Peyer's patch (tissue), 4 donors: ENCODE results near the gene NAV2. TPM values are rescaled to one million over a fixed set of nuclear protein-coding genes. Genes with fewer than 3 reads are reported as not detected.

Source experiments
- DNase-seq, 3 donors: peaks; one replicate each; pipeline ENCODE4 v3.0.0-alpha.2; 2017 to 2019
- H3K27ac ChIP-seq, 4 donors: fragments of 200-600 bp; sonication (generic); one replicate each; pipeline ENCODE4 v1.5.1; 2016 to 2019
- H3K27me3 ChIP-seq, 2 donors: fragments of 200-600 bp; sonication (generic); one replicate each; pipeline ENCODE4 v1.5.1; 2019
- H3K36me3 ChIP-seq, 3 donors: fragments of 200-600 bp; sonication (generic); one replicate each; pipeline ENCODE4 v1.5.1; 2016 to 2019
- H3K4me1 ChIP-seq, 4 donors: fragments of 200-600 bp; sonication (generic); one replicate each; pipeline ENCODE4 v1.5.1; 2016 to 2019
- H3K4me3 ChIP-seq, 4 donors: fragments of 200-600 bp; sonication (generic); 1 replicate in 3 of 4; 2 replicates in 1 of 4; pipeline ENCODE4 v1.5.1; 2016 to 2019; ENCODE audit warnings: mild to moderate bottlenecking in 1 of 4
- H3K9me3 ChIP-seq, 4 donors: fragments of 200-600 bp; sonication (generic); one replicate each; pipeline ENCODE4 v1.5.1; 2016 to 2019; ENCODE audit warnings: mild to moderate bottlenecking in 1 of 4
- POLR2A ChIP-seq, 2 donors: fragments of 450-650 bp; IDR thresholded peaks; one replicate each; pipeline ENCODE4 v1.5.1; 2017; ENCODE audit warnings: antibody characterized with exemption in 2 of 2, mild to moderate bottlenecking in 2 of 2, moderate library complexity in 2 of 2
- small RNA-seq, 2 donors: library from RNA; depleted of rRNA; stranded (forward); fragments of <200 nt; gene quantifications; one replicate each; pipeline ENCODE3, GENCODE V24; 2016
- total RNA-seq, 4 donors: library from RNA; depleted of rRNA; stranded (reverse); fragments of >200 nt; gene quantifications; one replicate each; pipeline ENCODE4 v1.1.0, GENCODE V29; 2016
- TF ChIP-seq, protein P1 (sequence below), 6 experiments: fragments of 450-650 bp in 4 of 6; fragments of 200-600 bp in 2 of 6; sonication (generic) in 1 of 6; IDR thresholded peaks; one replicate each; pipeline ENCODE4 v1.5.1; 2017 to 2019; ENCODE audit warnings: antibody characterized with exemption in 6 of 6, mild to moderate bottlenecking in 3 of 6, moderate library complexity in 1 of 6

NAV2 gene
- total RNA-seq, 4 donors from 2014 or later = 6.0 to 48.7 (median 20.1) TPM

DNA sequence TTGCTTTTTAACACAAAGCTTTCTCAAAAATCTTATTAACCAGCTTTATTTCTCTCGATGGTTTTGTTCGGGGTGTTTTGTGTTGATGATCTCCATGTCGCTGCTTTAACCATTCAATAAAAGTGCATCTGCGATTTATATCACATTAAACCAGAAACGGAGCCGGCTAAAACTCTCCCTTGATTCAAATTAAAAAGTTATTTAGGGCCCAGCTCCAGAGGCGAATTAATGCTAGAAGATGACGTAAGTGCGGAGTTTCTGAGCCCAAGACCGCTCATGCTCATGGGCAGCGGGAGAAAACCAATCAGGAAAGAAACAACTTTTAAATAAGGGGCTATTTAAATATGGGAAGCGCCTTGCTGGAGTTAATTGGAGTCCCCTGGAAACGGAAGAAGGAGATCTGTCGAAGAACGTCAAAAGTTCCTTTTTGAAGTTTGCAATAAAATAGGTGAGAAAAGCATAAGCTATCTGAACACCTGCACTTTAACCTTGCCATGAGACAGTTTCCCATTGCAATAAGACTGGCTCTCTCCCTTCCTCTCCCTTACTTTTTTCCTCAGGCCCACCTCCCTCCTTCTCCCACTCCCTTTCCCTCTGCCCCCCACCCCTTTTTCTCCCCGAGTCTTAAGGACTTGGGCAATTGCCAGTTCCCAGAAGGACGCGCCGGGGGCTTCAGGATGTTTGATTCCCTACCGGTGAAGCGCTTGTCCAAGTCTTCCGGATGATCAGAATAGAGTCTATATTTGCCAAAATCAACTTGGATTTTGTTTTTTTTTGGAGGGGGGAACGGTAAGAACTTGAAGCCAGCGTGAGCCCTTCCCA is 449.5 kb downstream of the NAV2 start:
- H3K27ac ChIP-seq = no peak overlapping the region
- TF ChIP-seq POLR2A (IDR thresholded peaks at IDR 0.05) = no peak
- TF ChIP-seq, protein P1, sequence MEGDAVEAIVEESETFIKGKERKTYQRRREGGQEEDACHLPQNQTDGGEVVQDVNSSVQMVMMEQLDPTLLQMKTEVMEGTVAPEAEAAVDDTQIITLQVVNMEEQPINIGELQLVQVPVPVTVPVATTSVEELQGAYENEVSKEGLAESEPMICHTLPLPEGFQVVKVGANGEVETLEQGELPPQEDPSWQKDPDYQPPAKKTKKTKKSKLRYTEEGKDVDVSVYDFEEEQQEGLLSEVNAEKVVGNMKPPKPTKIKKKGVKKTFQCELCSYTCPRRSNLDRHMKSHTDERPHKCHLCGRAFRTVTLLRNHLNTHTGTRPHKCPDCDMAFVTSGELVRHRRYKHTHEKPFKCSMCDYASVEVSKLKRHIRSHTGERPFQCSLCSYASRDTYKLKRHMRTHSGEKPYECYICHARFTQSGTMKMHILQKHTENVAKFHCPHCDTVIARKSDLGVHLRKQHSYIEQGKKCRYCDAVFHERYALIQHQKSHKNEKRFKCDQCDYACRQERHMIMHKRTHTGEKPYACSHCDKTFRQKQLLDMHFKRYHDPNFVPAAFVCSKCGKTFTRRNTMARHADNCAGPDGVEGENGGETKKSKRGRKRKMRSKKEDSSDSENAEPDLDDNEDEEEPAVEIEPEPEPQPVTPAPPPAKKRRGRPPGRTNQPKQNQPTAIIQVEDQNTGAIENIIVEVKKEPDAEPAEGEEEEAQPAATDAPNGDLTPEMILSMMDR (IDR thresholded peaks at IDR 0.05) = no peak
- H3K9me3 ChIP-seq = no peaks in the 10 kb centered on the region
- peaks cover 0 to 15% (median 0%) of the 10 kb centered on the region in 4 donors for H3K4me1 ChIP-seq
- no peak for DNase-seq
- peaks cover 3 to 67% of the 10 kb centered on the region in 2 donors for H3K27me3 ChIP-seq
- no peak overlapping the region for H3K4me3 ChIP-seq
- H3K36me3 ChIP-seq = no peaks in the 10 kb centered on the region

DNA sequence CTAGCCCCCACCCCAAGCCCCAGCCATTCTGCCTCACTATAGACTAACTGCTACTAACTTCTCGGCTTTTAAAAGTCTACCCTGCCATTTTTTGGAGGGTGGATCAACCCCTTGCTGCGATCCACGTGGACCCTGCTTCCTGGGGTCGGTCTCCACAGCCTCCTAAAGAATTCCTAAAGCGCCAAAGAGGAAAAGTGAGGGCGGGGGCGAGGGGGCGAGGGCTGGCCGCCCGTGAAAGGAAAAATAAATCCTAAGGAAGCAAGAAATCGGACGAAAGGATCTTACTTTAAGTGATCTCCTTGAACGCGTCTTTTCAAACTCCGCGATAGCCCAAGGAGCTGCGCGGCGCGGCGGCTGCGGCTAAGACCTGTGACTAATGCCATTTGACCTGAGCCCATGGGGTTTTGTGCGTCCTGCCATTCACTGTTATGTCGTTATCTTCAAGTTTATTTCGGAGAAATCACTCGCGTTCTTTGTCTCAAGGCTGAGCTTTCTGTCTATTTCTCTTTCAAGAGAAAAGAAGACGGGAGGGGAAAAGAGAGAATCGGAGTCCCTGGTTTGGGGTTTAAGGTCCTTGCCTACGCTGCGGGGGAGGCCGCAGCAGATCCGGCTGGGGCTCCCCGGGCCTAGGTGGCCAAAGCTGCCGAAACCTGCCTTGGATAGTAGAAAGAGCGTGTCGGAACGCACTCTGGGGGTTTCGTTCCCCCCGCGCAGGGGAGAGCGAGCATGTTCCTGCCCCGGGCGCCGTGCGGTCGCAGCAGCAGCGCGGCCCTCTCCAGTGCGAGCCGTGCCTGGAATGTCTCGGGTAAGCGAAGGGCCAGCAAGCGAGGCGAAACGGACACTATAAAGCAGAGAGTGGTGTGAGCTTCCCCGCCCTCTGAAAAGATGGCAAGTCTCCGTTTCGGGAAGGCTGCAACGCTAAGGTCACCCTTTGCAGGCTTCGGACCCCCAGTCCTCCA is 450.5 kb downstream of the NAV2 start:
- no peak overlapping the region for H3K4me3 ChIP-seq

DNA sequence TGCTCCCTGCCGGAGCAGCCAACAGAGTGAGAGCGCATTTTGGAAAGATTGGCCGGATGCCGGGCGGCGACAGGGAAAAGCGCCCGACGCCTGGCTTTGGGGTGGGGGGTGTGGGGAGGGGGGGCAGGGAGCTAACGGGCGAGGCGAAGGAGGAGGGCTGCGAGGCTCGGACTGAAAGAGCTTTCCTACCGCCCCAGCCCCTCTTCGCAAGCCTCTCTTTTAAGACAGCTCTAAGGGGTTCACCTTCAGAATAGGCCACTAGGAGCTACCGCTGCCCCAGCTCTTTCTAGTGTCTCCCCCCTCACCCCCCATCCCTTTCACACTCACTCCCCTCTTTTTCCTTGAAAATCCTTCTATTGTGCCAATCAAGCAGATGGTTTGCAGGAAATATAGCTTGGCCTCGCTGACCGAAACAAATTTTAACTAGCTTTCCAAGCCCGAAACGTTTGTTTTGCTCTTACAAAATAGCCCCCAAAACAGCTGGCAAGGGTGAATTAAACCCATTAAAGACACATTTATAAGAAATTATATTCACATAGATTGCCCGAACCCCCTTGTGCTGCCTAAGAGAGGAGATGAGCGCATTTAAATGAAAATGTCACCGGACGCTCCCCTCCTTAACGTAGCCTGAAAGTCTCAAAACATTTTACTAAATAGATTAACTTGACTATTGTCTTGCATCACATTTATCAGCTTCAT is 451.3 kb downstream of the NAV2 start:
- Histone ChIP-seq H3K4me1 (peaks cover 0 to 11% (median 0%) of the 10 kb centered on the region in 4 donors), H3K27me3 (peaks cover 0 to 52% of the 10 kb centered on the region in 2 donors), H3K4me3 (no peak overlapping the region), H3K27ac (no peak overlapping the region), H3K36me3 (no peaks in the 10 kb centered on the region), H3K9me3 (no peaks in the 10 kb centered on the region)
- TF ChIP-seq POLR2A (IDR thresholded peaks at IDR 0.05) = no peak
- TF ChIP-seq, protein P1 (IDR thresholded peaks at IDR 0.05) = no peak
- no peak for DNase-seq

More for the DNA sequence above, 450.5 kb downstream of the NAV2 start:
- peaks cover 0 to 11% (median 0%) of the 10 kb centered on the region in 4 donors for H3K4me1 ChIP-seq
- peaks cover 0 to 60% of the 10 kb centered on the region in 2 donors for H3K27me3 ChIP-seq
- no peak for DNase-seq
- TF ChIP-seq POLR2A (IDR thresholded peaks at IDR 0.05) = no peak
- TF ChIP-seq, protein P1 (IDR thresholded peaks at IDR 0.05) = no peak
- H3K27ac ChIP-seq = no peak overlapping the region
- H3K9me3 ChIP-seq = no peaks in the 10 kb centered on the region
- no peaks in the 10 kb centered on the region for H3K36me3 ChIP-seq

Small RNA genes lying within 50 kb of the gene (small RNA-seq; reads per million reads assigned to genes)
- gene MIR4694 = 0 reads per million in 2 donors
